SK-N-SH (cell line): ENCODE data around the gene TP53AIP1. TPM values are rescaled to one million over a fixed set of nuclear protein-coding genes. Genes with fewer than 3 reads are reported as not detected.

ENCODE experiments used
- CTCF ChIA-PET: fragments of 300-600, 350-600 bp; formaldehyde crosslinking; extraction: SDS; loops from one replicate; lab custom pipeline; 2021; lab: Yijun Ruan, JAX
- POLR2A ChIA-PET: fragments of 350-600 bp; sonication (Branson Sonifier 250); formaldehyde crosslinking; extraction: SDS; loops from one replicate; lab custom pipeline; 2020; ENCODE audit warnings: antibody characterized with exemption, inconsistent platforms; lab: Yijun Ruan, JAX
- DNase-seq: peaks from one replicate; pipeline ENCODE4 v3.0.0; 2012
- H2AFZ ChIP-seq: fragments of 200-600 bp; sonication (generic); 2 replicates; pipeline ENCODE4 v1.8.1; 2016; ENCODE audit warnings: antibody characterized with exemption, mild to moderate bottlenecking, low read depth
- H3F3A ChIP-seq: fragments of 200-600 bp; sonication (generic); replicated peaks from 2 replicates; pipeline ENCODE3; 2016; ENCODE audit warnings: antibody characterized with exemption, mild to moderate bottlenecking; ENCODE audit not compliant: insufficient read depth
- H3K27ac ChIP-seq, 2 experiments: fragments of 200-500 bp in 1 of 2; fragments of 200-600 bp in 1 of 2; sonication (Bioruptor generic) in 1 of 2; sonication (generic), shearing (Covaris generic) in 1 of 2; 2 replicates each; pipeline versions ENCODE4 v1.5.1 to v1.6.1; 2014 to 2016; ENCODE audit warnings: low read depth in 2 of 2, inconsistent platforms in 1 of 2, low read length in 1 of 2, mild to moderate bottlenecking in 1 of 2, mixed read lengths in 1 of 2
- H3K27me3 ChIP-seq: fragments of 200-600 bp; sonication (generic), shearing (Covaris generic); 2 replicates; pipeline ENCODE4 v1.6.1; 2016; ENCODE audit warnings: mixed run types; ENCODE audit not compliant: insufficient read depth
- H3K36me3 ChIP-seq, 2 experiments: fragments of 200-500 bp in 1 of 2; fragments of 200-600 bp in 1 of 2; sonication (Bioruptor generic) in 1 of 2; sonication (generic) in 1 of 2; replicated peaks in 1 of 2; 2 replicates each; pipeline versions ENCODE3 to v1.5.1; 2014 to 2016; ENCODE audit warnings: low read length in 1 of 2, mild to moderate bottlenecking in 1 of 2; ENCODE audit not compliant: insufficient read depth in 2 of 2, control insufficient read depth in 1 of 2
- H3K4me1 ChIP-seq, 2 experiments: fragments of 200-500 bp in 1 of 2; fragments of 200-600 bp in 1 of 2; sonication (Bioruptor generic) in 1 of 2; sonication (generic), shearing (Covaris generic) in 1 of 2; 2 replicates each; pipeline versions ENCODE4 v1.5.1 to v1.6.1; 2014 to 2016; ENCODE audit warnings: low read depth in 1 of 2, low read length in 1 of 2, mixed run types in 1 of 2; ENCODE audit not compliant: insufficient read depth in 2 of 2, control insufficient read depth in 1 of 2
- H3K4me2 ChIP-seq: fragments of 200-600 bp; sonication (generic), shearing (Covaris generic); 2 replicates; pipeline ENCODE4 v1.6.1; 2017; ENCODE audit warnings: mixed run types
- H3K4me3 ChIP-seq, 2 experiments: fragments of 200-500 bp in 1 of 2; fragments of 200-600 bp in 1 of 2; sonication (Bioruptor generic) in 1 of 2; sonication (generic), shearing (Covaris generic) in 1 of 2; 2 replicates each; pipeline versions ENCODE4 v1.5.1 to v1.8.1; 2014 to 2016; ENCODE audit warnings: low read depth in 2 of 2, inconsistent platforms in 1 of 2, low read length in 1 of 2, mild to moderate bottlenecking in 1 of 2, mixed read lengths in 1 of 2, moderate library complexity in 1 of 2
- H3K79me2 ChIP-seq: fragments of 200-600 bp; sonication (generic); 2 replicates; pipeline ENCODE4 v1.8.1; 2017; ENCODE audit warnings: mild to moderate bottlenecking; ENCODE audit not compliant: insufficient read depth
- H3K9ac ChIP-seq: fragments of 200-600 bp; sonication (generic); 2 replicates; pipeline ENCODE4 v1.6.1; 2017; ENCODE audit warnings: mixed run types
- H3K9me2 ChIP-seq: fragments of 200-600 bp; sonication (generic); 2 replicates; pipeline ENCODE4 v1.6.1; 2017; ENCODE audit warnings: mixed run types
- H3K9me3 ChIP-seq: fragments of 200-600 bp; sonication (generic); 2 replicates; pipeline ENCODE4 v1.6.1; 2017; ENCODE audit warnings: mixed run types, mild to moderate bottlenecking, moderate library complexity
- H4K20me1 ChIP-seq: fragments of 200-600 bp; sonication (generic); 2 replicates; pipeline ENCODE4 v1.6.1; 2017; ENCODE audit warnings: mild to moderate bottlenecking, mixed run types; ENCODE audit not compliant: insufficient read depth
- CHD2 ChIP-seq: fragments of 150-350 bp; IDR thresholded peaks from 2 replicates; pipeline ENCODE4 v1.6.1; 2018; ENCODE audit warnings: low read length; ENCODE audit not compliant: partially characterized antibody
- EP300 ChIP-seq, 2 experiments: IDR thresholded peaks; 2 replicates each; pipeline versions ENCODE4 v1.4.0 to v1.6.1; 2012; ENCODE audit warnings: borderline replicate concordance in 1 of 2, low read depth in 1 of 2, low read length in 1 of 2
- MXI1 ChIP-seq: IDR thresholded peaks from 2 replicates; pipeline ENCODE4 v1.6.1; 2012; ENCODE audit warnings: mild to moderate bottlenecking, low read depth, low read length, improper control_type of control experiment
- NFIC ChIP-seq: IDR thresholded peaks from 2 replicates; pipeline ENCODE4 v1.4.0; 2012; ENCODE audit warnings: borderline replicate concordance
- RXRA ChIP-seq: IDR thresholded peaks from 2 replicates; pipeline ENCODE4 v1.4.0; 2012; ENCODE audit warnings: low read depth, mild to moderate bottlenecking, borderline replicate concordance
- WGBS: methylation state at CpG from one replicate; pipeline ENCODE4 v1.1.6; 2017; ENCODE audit warnings: low lambda C conversion rate; 5-methylcytosine and 5-hydroxymethylcytosine counted together
- polyA plus RNA-seq, 3 experiments: library from polyadenylated mRNA; depleted of rRNA; stranded (reverse); fragments of >200 nt; gene quantifications; 2 replicates each; pipeline ENCODE4 v1.2.3, GENCODE V29; 2012
- TF ChIP-seq, protein P1 (sequence below): IDR thresholded peaks from 2 replicates; pipeline ENCODE4 v1.4.0; 2012; ENCODE audit warnings: low read depth
- TF ChIP-seq, protein P2 (sequence below): fragments of 150-350 bp; IDR thresholded peaks from 2 replicates; pipeline ENCODE4 v1.6.1; 2017; ENCODE audit warnings: antibody characterized with exemption, low read length, low read depth, borderline replicate concordance
- TF ChIP-seq, protein P3 (sequence below): IDR thresholded peaks from 2 replicates; pipeline ENCODE4; 2012
- TF ChIP-seq, protein P4 (sequence below): IDR thresholded peaks from 2 replicates; pipeline ENCODE4 v1.4.0; 2012; ENCODE audit warnings: low read depth, borderline replicate concordance
- TF ChIP-seq, protein P5 (sequence below): fragments of 200-600 bp; sonication (generic); IDR thresholded peaks from 2 replicates; pipeline ENCODE4 v1.6.1; 2017; ENCODE audit warnings: antibody characterized with exemption, mild to moderate bottlenecking, moderate library complexity
- TF ChIP-seq, protein P6 (sequence below): IDR thresholded peaks from 2 replicates; pipeline ENCODE4 v1.6.1; 2012; ENCODE audit warnings: mild to moderate bottlenecking, low read depth, low read length, moderate library complexity

TP53AIP1 gene
- polyA plus RNA-seq, 1 of the 3 experiments (the other 2 are of a cell fraction): 0.05 TPM

DNA sequence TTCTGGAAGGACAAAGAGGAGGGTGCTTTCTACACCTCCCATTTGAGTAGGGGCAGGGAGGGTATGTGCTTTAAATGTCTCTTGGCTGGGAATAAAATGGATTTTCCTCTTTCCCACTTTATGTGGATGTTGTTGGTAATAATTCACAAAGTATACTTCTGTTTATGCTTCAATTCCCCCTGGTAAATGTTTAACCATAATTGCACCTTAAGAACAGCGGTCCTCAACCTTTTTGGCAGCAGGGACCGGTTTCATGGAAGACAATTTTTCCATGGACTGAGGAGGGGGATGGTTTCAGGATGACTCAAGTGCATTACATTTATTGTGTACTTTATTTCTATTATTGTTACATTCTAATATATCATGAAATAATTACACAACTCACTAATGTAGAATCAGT is 4.0 kb upstream of the TP53AIP1 start:
- Histone ChIP-seq H3K4me1 (no peaks in the 10 kb centered on the region), H3K4me2 (no peak overlapping the region), H3K27ac (no peak overlapping the region), H3K9me3 (no peaks in the 10 kb centered on the region), H3K79me2 (no peaks in the 10 kb centered on the region), H3K9ac (no peak overlapping the region), H4K20me1 (no peaks in the 10 kb centered on the region), H2AFZ (no peak overlapping the region), H3K36me3 (no peaks in the 10 kb centered on the region), H3K27me3 (no peaks in the 10 kb centered on the region), H3K9me2 (no peaks in the 10 kb centered on the region), H3K4me3 (no peak overlapping the region), H3F3A (no peaks in the 10 kb centered on the region)
- ChIA-PET POLR2A (no interaction called here), CTCF (interaction anchor here (1.0 to 34.0 kb wide), 3 partner anchors 10 to 57 kb away, joined by 3 to 872 read pairs (median 113); partner anchors contain the start of gene KCNJ5)
- TF ChIP-seq, protein P1, sequence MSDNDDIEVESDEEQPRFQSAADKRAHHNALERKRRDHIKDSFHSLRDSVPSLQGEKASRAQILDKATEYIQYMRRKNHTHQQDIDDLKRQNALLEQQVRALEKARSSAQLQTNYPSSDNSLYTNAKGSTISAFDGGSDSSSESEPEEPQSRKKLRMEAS: no peak
- TF ChIP-seq, protein P2, sequence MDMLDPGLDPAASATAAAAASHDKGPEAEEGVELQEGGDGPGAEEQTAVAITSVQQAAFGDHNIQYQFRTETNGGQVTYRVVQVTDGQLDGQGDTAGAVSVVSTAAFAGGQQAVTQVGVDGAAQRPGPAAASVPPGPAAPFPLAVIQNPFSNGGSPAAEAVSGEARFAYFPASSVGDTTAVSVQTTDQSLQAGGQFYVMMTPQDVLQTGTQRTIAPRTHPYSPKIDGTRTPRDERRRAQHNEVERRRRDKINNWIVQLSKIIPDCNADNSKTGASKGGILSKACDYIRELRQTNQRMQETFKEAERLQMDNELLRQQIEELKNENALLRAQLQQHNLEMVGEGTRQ: no peak
- TF ChIP-seq, protein P3, sequence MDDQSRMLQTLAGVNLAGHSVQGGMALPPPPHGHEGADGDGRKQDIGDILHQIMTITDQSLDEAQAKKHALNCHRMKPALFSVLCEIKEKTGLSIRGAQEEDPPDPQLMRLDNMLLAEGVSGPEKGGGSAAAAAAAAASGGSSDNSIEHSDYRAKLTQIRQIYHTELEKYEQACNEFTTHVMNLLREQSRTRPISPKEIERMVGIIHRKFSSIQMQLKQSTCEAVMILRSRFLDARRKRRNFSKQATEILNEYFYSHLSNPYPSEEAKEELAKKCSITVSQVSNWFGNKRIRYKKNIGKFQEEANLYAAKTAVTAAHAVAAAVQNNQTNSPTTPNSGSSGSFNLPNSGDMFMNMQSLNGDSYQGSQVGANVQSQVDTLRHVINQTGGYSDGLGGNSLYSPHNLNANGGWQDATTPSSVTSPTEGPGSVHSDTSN: no peak
- no peak for TF ChIP-seq NFIC
- DNase-seq: no peak
- 88% methylated on average over 2 of the region's 2 CpGs for WGBS

DNA sequence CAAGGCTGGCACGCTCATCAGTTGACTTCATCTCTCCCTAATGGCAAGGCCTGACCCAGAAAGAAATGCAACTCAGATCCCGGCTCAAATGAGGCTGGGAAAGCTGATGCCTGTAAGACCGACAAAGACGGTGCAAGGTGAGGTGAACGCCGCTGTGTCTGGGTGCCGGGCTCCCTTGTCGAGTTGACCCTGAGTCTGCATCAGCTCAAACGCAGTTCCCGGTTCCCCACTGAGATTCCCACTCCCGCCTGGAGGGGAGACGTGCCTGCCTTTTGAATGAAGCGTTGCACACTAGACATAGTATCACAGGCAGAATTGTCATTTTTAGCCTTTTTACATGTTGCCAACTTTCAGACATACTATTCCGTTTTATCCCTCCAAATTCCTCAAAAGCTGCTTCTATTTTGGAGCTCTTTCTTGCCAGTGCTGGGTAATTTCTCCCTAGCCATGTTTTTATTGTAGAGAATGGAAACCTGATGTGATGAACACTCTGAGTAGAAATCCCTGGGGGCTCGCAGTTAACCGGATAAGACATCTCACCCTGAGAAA is 831 bp upstream of the TP53AIP1 start:
- Histone ChIP-seq H3K27ac (no peak overlapping the region), H3K27me3 (no peaks in the 10 kb centered on the region), H3F3A (no peaks in the 10 kb centered on the region), H3K4me1 (no peaks in the 10 kb centered on the region)
- CTCF ChIA-PET: interaction anchor here (0.6 to 34.0 kb wide), 4 partner anchors 13 to 63 kb away, joined by 3 to 872 read pairs (median 59); partner anchors contain the start of gene KCNJ5
- TF ChIP-seq, protein P4, sequence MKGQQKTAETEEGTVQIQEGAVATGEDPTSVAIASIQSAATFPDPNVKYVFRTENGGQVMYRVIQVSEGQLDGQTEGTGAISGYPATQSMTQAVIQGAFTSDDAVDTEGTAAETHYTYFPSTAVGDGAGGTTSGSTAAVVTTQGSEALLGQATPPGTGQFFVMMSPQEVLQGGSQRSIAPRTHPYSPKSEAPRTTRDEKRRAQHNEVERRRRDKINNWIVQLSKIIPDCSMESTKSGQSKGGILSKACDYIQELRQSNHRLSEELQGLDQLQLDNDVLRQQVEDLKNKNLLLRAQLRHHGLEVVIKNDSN: no peak
- TF ChIP-seq MXI1: no peak
- TF ChIP-seq, all 33 proteins: peak for 0
- no peak overlapping the region for H3K9ac ChIP-seq
- H4K20me1 ChIP-seq: no peaks in the 10 kb centered on the region
- no peak overlapping the region for H3K4me2 ChIP-seq
- DNase-seq: no peak
- H3K9me3 ChIP-seq: no peaks in the 10 kb centered on the region
- WGBS: 81% methylated on average over 16 of the region's 16 CpGs
- no peaks in the 10 kb centered on the region for H3K36me3 ChIP-seq
- no peak overlapping the region for H3K4me3 ChIP-seq
- H3K9me2 ChIP-seq: no peaks in the 10 kb centered on the region
- no peaks in the 10 kb centered on the region for H3K79me2 ChIP-seq
- no peak overlapping the region for H2AFZ ChIP-seq
- POLR2A ChIA-PET: no interaction called here

DNA sequence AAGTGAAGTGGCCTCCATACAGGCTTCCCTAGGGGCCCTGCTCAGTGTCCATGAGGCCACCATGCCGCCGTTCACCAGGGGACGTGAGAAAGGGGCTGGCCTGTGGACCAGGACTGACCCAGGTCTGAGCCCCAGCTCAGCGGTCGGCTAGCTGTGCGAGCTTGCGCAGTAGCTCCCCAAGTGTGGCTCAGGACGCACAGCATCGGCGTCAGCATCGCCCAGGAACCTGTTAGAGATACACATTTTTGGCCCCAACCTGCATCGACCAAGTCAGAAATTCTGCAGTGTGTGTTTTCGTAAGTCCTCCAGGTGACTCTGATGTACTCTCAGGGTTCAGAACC is 429 bp downstream of the TP53AIP1 start:
- no peaks in the 10 kb centered on the region for H4K20me1 ChIP-seq
- H3K4me2 ChIP-seq: no peak overlapping the region
- H3K27ac ChIP-seq: no peak overlapping the region
- no peaks in the 10 kb centered on the region for H3K27me3 ChIP-seq
- WGBS: 89% methylated on average over 9 of the region's 13 CpGs
- no peaks in the 10 kb centered on the region for H3K9me3 ChIP-seq
- H3K9ac ChIP-seq: no peak overlapping the region
- no peak overlapping the region for H2AFZ ChIP-seq
- H3K36me3 ChIP-seq: no peaks in the 10 kb centered on the region
- H3K4me3 ChIP-seq: no peak overlapping the region
- no peaks in the 10 kb centered on the region for H3F3A ChIP-seq
- H3K4me1 ChIP-seq: no peaks in the 10 kb centered on the region
- POLR2A ChIA-PET: no interaction called here
- no peak for DNase-seq
- no peaks in the 10 kb centered on the region for H3K9me2 ChIP-seq
- CTCF ChIA-PET: interaction anchor here (1.6 to 34.0 kb wide), 3 partner anchors 14 to 53 kb away, joined by 5 to 872 read pairs (median 113); partner anchors contain the start of gene KCNJ5
- H3K79me2 ChIP-seq: no peaks in the 10 kb centered on the region
- no peak for TF ChIP-seq EP300 (IDR thresholded peaks at IDR 0.05; ENCODE audit: borderline replicate concordance in 1 of 2, low read depth in 1 of 2, low read length in 1 of 2)
- TF ChIP-seq MXI1: no peak
- TF ChIP-seq RXRA: no peak
- no peak for TF ChIP-seq CHD2
- TF ChIP-seq, protein P5, sequence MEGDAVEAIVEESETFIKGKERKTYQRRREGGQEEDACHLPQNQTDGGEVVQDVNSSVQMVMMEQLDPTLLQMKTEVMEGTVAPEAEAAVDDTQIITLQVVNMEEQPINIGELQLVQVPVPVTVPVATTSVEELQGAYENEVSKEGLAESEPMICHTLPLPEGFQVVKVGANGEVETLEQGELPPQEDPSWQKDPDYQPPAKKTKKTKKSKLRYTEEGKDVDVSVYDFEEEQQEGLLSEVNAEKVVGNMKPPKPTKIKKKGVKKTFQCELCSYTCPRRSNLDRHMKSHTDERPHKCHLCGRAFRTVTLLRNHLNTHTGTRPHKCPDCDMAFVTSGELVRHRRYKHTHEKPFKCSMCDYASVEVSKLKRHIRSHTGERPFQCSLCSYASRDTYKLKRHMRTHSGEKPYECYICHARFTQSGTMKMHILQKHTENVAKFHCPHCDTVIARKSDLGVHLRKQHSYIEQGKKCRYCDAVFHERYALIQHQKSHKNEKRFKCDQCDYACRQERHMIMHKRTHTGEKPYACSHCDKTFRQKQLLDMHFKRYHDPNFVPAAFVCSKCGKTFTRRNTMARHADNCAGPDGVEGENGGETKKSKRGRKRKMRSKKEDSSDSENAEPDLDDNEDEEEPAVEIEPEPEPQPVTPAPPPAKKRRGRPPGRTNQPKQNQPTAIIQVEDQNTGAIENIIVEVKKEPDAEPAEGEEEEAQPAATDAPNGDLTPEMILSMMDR: no peak
- TF ChIP-seq, protein P6, sequence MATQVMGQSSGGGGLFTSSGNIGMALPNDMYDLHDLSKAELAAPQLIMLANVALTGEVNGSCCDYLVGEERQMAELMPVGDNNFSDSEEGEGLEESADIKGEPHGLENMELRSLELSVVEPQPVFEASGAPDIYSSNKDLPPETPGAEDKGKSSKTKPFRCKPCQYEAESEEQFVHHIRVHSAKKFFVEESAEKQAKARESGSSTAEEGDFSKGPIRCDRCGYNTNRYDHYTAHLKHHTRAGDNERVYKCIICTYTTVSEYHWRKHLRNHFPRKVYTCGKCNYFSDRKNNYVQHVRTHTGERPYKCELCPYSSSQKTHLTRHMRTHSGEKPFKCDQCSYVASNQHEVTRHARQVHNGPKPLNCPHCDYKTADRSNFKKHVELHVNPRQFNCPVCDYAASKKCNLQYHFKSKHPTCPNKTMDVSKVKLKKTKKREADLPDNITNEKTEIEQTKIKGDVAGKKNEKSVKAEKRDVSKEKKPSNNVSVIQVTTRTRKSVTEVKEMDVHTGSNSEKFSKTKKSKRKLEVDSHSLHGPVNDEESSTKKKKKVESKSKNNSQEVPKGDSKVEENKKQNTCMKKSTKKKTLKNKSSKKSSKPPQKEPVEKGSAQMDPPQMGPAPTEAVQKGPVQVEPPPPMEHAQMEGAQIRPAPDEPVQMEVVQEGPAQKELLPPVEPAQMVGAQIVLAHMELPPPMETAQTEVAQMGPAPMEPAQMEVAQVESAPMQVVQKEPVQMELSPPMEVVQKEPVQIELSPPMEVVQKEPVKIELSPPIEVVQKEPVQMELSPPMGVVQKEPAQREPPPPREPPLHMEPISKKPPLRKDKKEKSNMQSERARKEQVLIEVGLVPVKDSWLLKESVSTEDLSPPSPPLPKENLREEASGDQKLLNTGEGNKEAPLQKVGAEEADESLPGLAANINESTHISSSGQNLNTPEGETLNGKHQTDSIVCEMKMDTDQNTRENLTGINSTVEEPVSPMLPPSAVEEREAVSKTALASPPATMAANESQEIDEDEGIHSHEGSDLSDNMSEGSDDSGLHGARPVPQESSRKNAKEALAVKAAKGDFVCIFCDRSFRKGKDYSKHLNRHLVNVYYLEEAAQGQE: no peak
